HepG2 (cell line): ENCODE data around the gene CDK14. TPM values are rescaled to one million over a fixed set of nuclear protein-coding genes. Genes with fewer than 3 reads are reported as not detected.

ENCODE experiments used
- ELF3 ChIP-seq: IDR thresholded peaks from 2 replicates; pipeline ENCODE4 v1.6.1; 2016; ENCODE audit warnings: missing genetic modification reagents, missing compliant biosample characterization
- GATA4 ChIP-seq: sonication (generic); IDR thresholded peaks from 2 replicates; pipeline ENCODE4 v1.6.1; 2016; ENCODE audit warnings: antibody characterized with exemption, low read depth, borderline replicate concordance
- NBN ChIP-seq: fragments of 450-650 bp; conservative IDR thresholded peaks from 2 replicates; pipeline ENCODE4 v1.6.1; 2017
- PITX1 ChIP-seq: sonication (generic); formaldehyde crosslinking; IDR thresholded peaks from 2 replicates; pipeline ENCODE4 v1.5.1; 2020; ENCODE audit warnings: mild to moderate bottlenecking, missing genetic modification reagents
- RARA ChIP-seq: IDR thresholded peaks from 2 replicates; pipeline ENCODE4 v1.6.1; 2016; ENCODE audit warnings: missing genetic modification reagents, missing compliant biosample characterization
- SP5 ChIP-seq: IDR thresholded peaks from 2 replicates; pipeline ENCODE4 v1.6.1; 2016; ENCODE audit warnings: low read depth, borderline replicate concordance
- ZFP36 ChIP-seq: fragments of 150-350 bp; IDR thresholded peaks from 2 replicates; pipeline ENCODE4 v1.6.1; 2018; ENCODE audit warnings: borderline replicate concordance, low read length, low read depth; ENCODE audit not compliant: partially characterized antibody
- ZNF143 ChIP-seq: sonication (generic); formaldehyde crosslinking; IDR thresholded peaks from 2 replicates; pipeline ENCODE4 v1.4.0; 2020; ENCODE audit warnings: missing genetic modification reagents
- ZNF703 ChIP-seq: sonication (generic); formaldehyde crosslinking; IDR thresholded peaks from 2 replicates; pipeline ENCODE4 v1.5.1; 2020; ENCODE audit warnings: missing genetic modification reagents, mild to moderate bottlenecking, moderate library complexity, borderline replicate concordance
- ZSCAN21 ChIP-seq: sonication (generic); formaldehyde crosslinking; IDR thresholded peaks from 2 replicates; pipeline ENCODE4 v1.8.0; 2022; ENCODE audit warnings: mild to moderate bottlenecking, missing genetic modification reagents, moderate library complexity, borderline replicate concordance
- polyA plus RNA-seq, 8 experiments: library from polyadenylated mRNA; depleted of rRNA in 3 of 8; stranded (reverse) in 7 of 8; unstranded in 1 of 8; fragments of >200 nt; fragmentation: Illumina TruSeq in 4 of 8; extraction: Trizol in 4 of 8; gene quantifications; 2 replicates each; pipeline versions ENCODE4 v1.2.1 to v1.2.3, GENCODE V29; 2011 to 2016; ENCODE audit warnings: low read depth in 4 of 8, missing spikeins in 1 of 8, mixed read lengths in 1 of 8; ENCODE audit not compliant: insufficient read depth in 1 of 8
- total RNA-seq, 5 experiments: library from RNA; depleted of rRNA; stranded (reverse); fragments of >200 nt; fragmentation: Illumina TruSeq; extraction: Trizol; gene quantifications; 2 replicates each; pipeline ENCODE4 v1.2.3, GENCODE V29; 2016; ENCODE audit warnings: low read depth in 1 of 5
- TF ChIP-seq, protein P1 (sequence below): sonication (generic); formaldehyde crosslinking; IDR thresholded peaks from 2 replicates; pipeline ENCODE4 v1.4.0; 2020; ENCODE audit warnings: missing genetic modification reagents, borderline replicate concordance
- TF ChIP-seq, protein P2 (sequence below): sonication (generic); formaldehyde crosslinking; IDR thresholded peaks from 2 replicates; pipeline ENCODE4 v1.8.1; 2022; ENCODE audit warnings: low read depth, mild to moderate bottlenecking, missing genetic modification reagents
- TF ChIP-seq, protein P3 (sequence below): sonication (generic); formaldehyde crosslinking; IDR thresholded peaks from 2 replicates; pipeline ENCODE4 v1.4.0; 2020; ENCODE audit warnings: missing genetic modification reagents
- TF ChIP-seq, protein P4 (sequence below): IDR thresholded peaks from 2 replicates; pipeline ENCODE4 v1.4.0; 2020; ENCODE audit warnings: mild to moderate bottlenecking, missing genetic modification reagents

Gene CDK14
- total and polyA plus RNA-seq, 2 of the 13 experiments (the other 11 are each of a cell fraction or from before 2014, with no cell fraction given): 0.26 to 0.71 TPM

DNA sequence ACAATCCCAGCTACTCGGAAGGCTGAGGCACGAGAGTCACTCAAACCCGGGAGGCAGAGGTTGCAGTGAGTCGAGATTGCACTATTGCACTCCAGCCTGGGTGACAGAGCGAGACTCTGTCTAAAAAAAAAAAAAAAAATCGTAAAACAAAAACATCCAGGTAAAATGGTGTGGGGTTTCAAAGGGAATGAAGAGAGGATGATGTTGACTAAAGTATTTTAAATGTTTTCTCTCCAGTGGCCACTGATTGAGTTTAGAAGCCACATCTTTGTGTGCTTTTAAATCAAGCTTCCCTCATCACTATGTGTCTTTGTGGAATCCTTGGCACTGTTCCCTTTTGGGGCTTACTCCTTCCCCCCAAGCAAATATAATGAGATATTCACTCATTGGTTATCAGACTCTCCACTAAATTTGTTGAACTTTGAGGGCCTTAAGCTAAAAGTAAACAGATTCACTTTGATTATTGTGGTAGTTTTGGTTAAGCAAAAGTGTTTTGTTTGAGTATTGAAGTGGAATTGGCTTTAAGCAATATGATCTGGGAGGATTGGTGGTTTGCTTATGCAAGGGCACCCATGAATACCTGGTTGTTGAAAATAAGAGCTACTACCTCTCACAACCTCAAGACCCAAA, 162.9 kb downstream of the CDK14 start (continued):
- TF ChIP-seq, protein P1, sequence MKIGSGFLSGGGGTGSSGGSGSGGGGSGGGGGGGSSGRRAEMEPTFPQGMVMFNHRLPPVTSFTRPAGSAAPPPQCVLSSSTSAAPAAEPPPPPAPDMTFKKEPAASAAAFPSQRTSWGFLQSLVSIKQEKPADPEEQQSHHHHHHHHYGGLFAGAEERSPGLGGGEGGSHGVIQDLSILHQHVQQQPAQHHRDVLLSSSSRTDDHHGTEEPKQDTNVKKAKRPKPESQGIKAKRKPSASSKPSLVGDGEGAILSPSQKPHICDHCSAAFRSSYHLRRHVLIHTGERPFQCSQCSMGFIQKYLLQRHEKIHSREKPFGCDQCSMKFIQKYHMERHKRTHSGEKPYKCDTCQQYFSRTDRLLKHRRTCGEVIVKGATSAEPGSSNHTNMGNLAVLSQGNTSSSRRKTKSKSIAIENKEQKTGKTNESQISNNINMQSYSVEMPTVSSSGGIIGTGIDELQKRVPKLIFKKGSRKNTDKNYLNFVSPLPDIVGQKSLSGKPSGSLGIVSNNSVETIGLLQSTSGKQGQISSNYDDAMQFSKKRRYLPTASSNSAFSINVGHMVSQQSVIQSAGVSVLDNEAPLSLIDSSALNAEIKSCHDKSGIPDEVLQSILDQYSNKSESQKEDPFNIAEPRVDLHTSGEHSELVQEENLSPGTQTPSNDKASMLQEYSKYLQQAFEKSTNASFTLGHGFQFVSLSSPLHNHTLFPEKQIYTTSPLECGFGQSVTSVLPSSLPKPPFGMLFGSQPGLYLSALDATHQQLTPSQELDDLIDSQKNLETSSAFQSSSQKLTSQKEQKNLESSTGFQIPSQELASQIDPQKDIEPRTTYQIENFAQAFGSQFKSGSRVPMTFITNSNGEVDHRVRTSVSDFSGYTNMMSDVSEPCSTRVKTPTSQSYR (CRISPR knock-in tag): peak; percentile 83; the same call in 1 of the 2 replicates
- TF ChIP-seq, protein P2, sequence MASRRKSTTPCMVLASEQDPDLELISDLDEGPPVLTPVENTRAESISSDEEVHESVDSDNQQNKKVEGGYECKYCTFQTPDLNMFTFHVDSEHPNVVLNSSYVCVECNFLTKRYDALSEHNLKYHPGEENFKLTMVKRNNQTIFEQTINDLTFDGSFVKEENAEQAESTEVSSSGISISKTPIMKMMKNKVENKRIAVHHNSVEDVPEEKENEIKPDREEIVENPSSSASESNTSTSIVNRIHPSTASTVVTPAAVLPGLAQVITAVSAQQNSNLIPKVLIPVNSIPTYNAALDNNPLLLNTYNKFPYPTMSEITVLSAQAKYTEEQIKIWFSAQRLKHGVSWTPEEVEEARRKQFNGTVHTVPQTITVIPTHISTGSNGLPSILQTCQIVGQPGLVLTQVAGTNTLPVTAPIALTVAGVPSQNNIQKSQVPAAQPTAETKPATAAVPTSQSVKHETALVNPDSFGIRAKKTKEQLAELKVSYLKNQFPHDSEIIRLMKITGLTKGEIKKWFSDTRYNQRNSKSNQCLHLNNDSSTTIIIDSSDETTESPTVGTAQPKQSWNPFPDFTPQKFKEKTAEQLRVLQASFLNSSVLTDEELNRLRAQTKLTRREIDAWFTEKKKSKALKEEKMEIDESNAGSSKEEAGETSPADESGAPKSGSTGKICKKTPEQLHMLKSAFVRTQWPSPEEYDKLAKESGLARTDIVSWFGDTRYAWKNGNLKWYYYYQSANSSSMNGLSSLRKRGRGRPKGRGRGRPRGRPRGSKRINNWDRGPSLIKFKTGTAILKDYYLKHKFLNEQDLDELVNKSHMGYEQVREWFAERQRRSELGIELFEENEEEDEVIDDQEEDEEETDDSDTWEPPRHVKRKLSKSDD: no peak
- TF ChIP-seq GATA4 (0 out of 2 replicates have a peak, but pooled peaks have one; percentile 70), ZNF143 (CRISPR knock-in tag) (no peak), SP5 (peak; percentile 54; the same call in 1 of the 2 replicates), RARA (CRISPR knock-in tag) (peak; percentile 51), PITX1 (peak; percentile 99), ZFP36 (peak; percentile 34), ELF3 (0 out of 2 replicates have a peak, but pooled peaks have one; percentile 19), ZSCAN21 (no peak), ZNF703 (peak; percentile 81; the same call in 1 of the 2 replicates), NBN (no peak)
- TF ChIP-seq, protein P3, sequence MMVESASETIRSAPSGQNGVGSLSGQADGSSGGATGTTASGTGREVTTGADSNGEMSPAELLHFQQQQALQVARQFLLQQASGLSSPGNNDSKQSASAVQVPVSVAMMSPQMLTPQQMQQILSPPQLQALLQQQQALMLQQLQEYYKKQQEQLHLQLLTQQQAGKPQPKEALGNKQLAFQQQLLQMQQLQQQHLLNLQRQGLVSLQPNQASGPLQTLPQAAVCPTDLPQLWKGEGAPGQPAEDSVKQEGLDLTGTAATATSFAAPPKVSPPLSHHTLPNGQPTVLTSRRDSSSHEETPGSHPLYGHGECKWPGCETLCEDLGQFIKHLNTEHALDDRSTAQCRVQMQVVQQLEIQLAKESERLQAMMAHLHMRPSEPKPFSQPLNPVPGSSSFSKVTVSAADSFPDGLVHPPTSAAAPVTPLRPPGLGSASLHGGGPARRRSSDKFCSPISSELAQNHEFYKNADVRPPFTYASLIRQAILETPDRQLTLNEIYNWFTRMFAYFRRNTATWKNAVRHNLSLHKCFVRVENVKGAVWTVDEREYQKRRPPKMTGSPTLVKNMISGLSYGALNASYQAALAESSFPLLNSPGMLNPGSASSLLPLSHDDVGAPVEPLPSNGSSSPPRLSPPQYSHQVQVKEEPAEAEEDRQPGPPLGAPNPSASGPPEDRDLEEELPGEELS (CRISPR knock-in tag): peak; percentile 35; the same call in 1 of the 2 replicates
- TF ChIP-seq, protein P4, sequence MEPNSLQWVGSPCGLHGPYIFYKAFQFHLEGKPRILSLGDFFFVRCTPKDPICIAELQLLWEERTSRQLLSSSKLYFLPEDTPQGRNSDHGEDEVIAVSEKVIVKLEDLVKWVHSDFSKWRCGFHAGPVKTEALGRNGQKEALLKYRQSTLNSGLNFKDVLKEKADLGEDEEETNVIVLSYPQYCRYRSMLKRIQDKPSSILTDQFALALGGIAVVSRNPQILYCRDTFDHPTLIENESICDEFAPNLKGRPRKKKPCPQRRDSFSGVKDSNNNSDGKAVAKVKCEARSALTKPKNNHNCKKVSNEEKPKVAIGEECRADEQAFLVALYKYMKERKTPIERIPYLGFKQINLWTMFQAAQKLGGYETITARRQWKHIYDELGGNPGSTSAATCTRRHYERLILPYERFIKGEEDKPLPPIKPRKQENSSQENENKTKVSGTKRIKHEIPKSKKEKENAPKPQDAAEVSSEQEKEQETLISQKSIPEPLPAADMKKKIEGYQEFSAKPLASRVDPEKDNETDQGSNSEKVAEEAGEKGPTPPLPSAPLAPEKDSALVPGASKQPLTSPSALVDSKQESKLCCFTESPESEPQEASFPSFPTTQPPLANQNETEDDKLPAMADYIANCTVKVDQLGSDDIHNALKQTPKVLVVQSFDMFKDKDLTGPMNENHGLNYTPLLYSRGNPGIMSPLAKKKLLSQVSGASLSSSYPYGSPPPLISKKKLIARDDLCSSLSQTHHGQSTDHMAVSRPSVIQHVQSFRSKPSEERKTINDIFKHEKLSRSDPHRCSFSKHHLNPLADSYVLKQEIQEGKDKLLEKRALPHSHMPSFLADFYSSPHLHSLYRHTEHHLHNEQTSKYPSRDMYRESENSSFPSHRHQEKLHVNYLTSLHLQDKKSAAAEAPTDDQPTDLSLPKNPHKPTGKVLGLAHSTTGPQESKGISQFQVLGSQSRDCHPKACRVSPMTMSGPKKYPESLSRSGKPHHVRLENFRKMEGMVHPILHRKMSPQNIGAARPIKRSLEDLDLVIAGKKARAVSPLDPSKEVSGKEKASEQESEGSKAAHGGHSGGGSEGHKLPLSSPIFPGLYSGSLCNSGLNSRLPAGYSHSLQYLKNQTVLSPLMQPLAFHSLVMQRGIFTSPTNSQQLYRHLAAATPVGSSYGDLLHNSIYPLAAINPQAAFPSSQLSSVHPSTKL (CRISPR knock-in tag): peak; percentile 87
